Erythroblast (primary cell): ENCODE measurements around the gene ZNF691.

ENCODE experiments used
- GATA1 ChIP-seq: IDR thresholded peaks from 2 replicates; pipeline ENCODE4 v1.6.1; 2011; ENCODE audit warnings: low read depth, mild to moderate bottlenecking, control low read depth, low read length, moderate library complexity
- POLR2A ChIP-seq: IDR thresholded peaks from 2 replicates; pipeline ENCODE4 v1.6.1; 2011; ENCODE audit warnings: mild to moderate bottlenecking, low read length

- no peak for TF ChIP-seq POLR2A
- no peak for TF ChIP-seq GATA1
These were observed 41.7 kb downstream of the ZNF691 start for GRCh38 chr1:42888013-42888633.
